Measurements from ENCODE around the gene TRMO. TPM values are rescaled to one million over a fixed set of nuclear protein-coding genes. Genes with fewer than 3 reads are reported as not detected.
A peak's percentile ranks its signal among the peaks of the same experiment; 100 is the strongest.

Gene TRMO
- total and polyA plus RNA-seq, 2 experiments from 2014 or later, result 8.2 to 9.1 TPM

GRCh38 chr9:97900738-97901565, 21.3 kb downstream of the TRMO start:
- TF ChIP-seq CTCF (IDR thresholded peaks at IDR 0.05; ENCODE audit: low read depth, low read length), result peak; percentile 75
- Histone ChIP-seq H3K4me3 (no peak overlapping the region), H3K27ac (no peak overlapping the region), H3K36me3 (no peaks in the 10 kb centered on the region), H3K4me1 (ENCODE audit: low read depth) (no peaks in the 10 kb centered on the region), H3K9me3 (ENCODE audit: low read depth) (no peaks in the 10 kb centered on the region), H3K27me3 (no peaks in the 10 kb centered on the region)
- peak; percentile 41 to 69 for DNase-seq (ENCODE audit: low read depth in 1 of 2, low spot score in 1 of 2)

GRCh38 chr9:97900103-97900737, 22.1 kb downstream of the TRMO start:
- no peak overlapping the region for H3K27ac ChIP-seq
- no peaks in the 10 kb centered on the region for H3K27me3 ChIP-seq
- TF ChIP-seq CTCF (IDR thresholded peaks at IDR 0.05; ENCODE audit: low read depth, low read length), result no peak
- peak in 1 of 2 donors; percentile 74 for DNase-seq (ENCODE audit: low read depth in 1 of 2, low spot score in 1 of 2)
- H3K9me3 ChIP-seq (ENCODE audit: low read depth), result no peaks in the 10 kb centered on the region
- H3K4me1 ChIP-seq (ENCODE audit: low read depth), result no peaks in the 10 kb centered on the region
- H3K36me3 ChIP-seq, result no peaks in the 10 kb centered on the region
- no peak overlapping the region for H3K4me3 ChIP-seq

GRCh38 chr9:97895695-97896332, 26.5 kb downstream of the TRMO start:
- H3K4me3 ChIP-seq, result no peak overlapping the region
- no peak overlapping the region for H3K27ac ChIP-seq
- H3K36me3 ChIP-seq, result no peaks in the 10 kb centered on the region
- peak in 1 of 2 donors; percentile 40 for DNase-seq (ENCODE audit: low read depth in 1 of 2, low spot score in 1 of 2)
- no peaks in the 10 kb centered on the region for H3K9me3 ChIP-seq (ENCODE audit: low read depth)
- TF ChIP-seq CTCF (IDR thresholded peaks at IDR 0.05; ENCODE audit: low read depth, low read length), result peak; percentile 22
- H3K4me1 ChIP-seq (ENCODE audit: low read depth), result no peaks in the 10 kb centered on the region
- H3K27me3 ChIP-seq, result peaks cover 6% of the 10 kb centered on the region

GRCh38 chr9:97895211-97895610, 27.1 kb downstream of the TRMO start:
- no peak for DNase-seq (ENCODE audit: low read depth in 1 of 2, low spot score in 1 of 2)
- Histone ChIP-seq H3K27ac (no peak overlapping the region), H3K4me3 (no peak overlapping the region), H3K4me1 (ENCODE audit: low read depth) (no peaks in the 10 kb centered on the region), H3K27me3 (peaks cover 6% of the 10 kb centered on the region), H3K36me3 (no peaks in the 10 kb centered on the region), H3K9me3 (ENCODE audit: low read depth) (no peaks in the 10 kb centered on the region)
- TF ChIP-seq CTCF (IDR thresholded peaks at IDR 0.05; ENCODE audit: low read depth, low read length), result no peak

- H3K4me3 ChIP-seq, result no peak overlapping the region
- H3K9me3 ChIP-seq (ENCODE audit: low read depth), result no peaks in the 10 kb centered on the region
- no peak for DNase-seq (ENCODE audit: low read depth in 1 of 2, low spot score in 1 of 2)
- no peaks in the 10 kb centered on the region for H3K36me3 ChIP-seq
- no peak overlapping the region for H3K27ac ChIP-seq
- TF ChIP-seq CTCF (IDR thresholded peaks at IDR 0.05; ENCODE audit: low read depth, low read length), result no peak
- H3K4me1 ChIP-seq (ENCODE audit: low read depth), result no peaks in the 10 kb centered on the region
- peaks cover 28% of the 10 kb centered on the region for H3K27me3 ChIP-seq
Observed at GRCh38 chr9:97892421-97892820, 29.9 kb downstream of the TRMO start.

Data from cardiac muscle cell (in vitro differentiated cells and primary cell).